GM18519 (cell line): ENCODE results near the gene HSPB8.
"Not testable (repeated sequence)": the region's sequence is repeated elsewhere in the genome, so short reads cannot be mapped to it uniquely, and the experiment has no call there.

Experiments used
- ATAC-seq: cut with Tn5 transposase; IDR thresholded peaks from one replicate; pipeline ENCODE4 v1.9.1; 2021; ENCODE audit warnings: mild to moderate bottlenecking, moderate library complexity; ENCODE audit not compliant: unreplicated experiment, low FRiP score

Gene HSPB8

DNA sequence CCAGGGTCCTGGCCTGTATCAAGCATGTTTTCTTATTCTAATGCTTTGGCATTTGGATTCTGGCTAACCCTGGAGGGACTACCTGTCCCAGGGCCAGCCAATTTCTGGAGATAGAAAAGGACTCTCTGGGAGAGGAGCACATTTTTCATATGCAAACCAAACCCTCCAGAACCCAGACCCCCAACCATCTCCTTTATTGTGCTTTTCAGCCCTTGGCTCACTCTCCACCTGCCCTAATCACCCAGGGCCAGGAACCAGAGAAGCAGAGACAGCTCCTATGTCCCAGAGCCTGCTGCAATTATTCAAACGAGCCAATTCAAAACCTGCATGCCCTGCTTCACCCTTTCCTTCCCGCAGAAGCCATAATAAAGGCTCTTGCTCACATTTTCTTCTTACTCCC, 23.8 kb downstream of the HSPB8 start:
- ATAC-seq = no peak

DNA sequence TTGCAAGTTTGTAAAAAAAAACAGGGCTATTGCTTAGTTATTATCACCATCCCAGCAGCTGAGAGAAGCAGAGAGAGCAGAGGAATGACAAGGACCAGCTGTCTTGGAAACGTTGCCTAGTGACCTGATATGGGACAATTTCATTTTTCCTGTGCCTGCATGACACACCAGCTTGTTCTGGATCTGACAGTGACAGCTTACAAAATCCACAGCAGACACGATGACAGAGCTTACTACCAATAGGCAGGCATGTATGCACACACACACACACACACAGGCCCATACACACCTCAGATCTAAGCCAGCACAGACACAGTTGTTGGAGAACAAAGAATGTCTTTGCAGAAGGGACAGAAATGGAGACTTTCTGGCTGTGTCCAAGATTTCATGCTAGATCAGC, 25.4 kb downstream of the HSPB8 start:
- ATAC-seq = no peak

DNA sequence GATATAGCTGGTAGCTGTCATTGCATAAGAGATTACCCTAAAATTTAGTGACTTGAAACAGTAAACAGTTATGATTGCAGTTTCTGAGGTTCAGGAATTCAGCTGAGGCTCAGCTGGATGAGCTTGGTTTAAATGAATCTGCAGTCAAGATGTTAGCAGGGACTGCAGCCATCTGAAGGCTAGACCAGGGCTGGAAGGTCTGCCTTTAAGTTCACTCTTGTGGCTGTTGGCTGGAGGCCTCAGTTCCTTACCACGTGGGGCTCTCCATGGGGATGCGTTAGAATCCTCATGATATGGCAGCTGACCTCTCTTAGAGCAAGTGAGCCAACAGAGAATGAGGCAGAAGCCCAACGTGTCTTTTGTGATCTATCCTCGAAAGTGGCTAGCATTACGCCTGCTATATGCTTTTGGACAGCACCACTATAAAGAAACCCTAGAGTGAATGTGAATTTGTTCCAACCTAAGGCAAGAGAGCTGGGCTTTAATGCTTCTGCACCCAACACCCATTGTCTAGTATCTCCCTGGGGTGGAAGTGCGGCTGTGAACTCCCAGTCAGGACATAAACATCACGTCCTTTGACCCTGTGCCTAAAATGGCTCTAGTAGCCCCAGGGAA, 26.0 kb downstream of the HSPB8 start:
- ATAC-seq = no peak

DNA sequence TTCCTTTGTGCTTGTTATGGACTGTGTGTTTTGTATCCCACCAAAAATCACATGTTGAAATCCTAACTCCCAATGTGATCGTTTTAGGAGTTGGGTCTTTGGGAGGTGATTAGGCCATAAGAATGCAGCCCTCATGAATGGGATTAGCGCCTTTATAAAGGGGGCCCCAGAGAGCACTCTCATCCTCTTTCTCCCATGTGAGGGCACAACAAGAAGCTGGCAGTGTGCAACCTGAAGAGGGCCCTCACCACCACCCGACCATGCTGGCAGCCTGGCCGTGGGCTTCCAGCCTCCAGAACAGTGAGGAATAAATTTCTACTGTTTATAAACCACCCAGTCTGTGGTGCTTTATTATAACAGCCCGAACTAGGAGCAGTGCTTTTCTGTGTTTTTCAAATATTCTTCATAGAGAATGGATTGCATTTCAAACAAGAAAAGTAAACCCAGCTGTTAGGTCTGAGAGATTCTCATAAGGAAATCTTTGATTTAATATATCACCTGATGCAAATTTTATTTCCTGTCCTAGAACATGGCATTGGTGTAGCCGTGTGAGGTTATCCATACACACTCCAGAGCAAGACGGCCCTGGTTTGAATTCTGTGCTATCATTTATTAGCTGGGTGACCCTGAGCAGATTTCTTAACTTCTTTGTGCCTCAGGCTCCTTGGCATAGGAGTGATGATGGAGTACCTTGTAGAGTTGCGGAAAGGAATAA, 27.8 kb downstream of the HSPB8 start:
- no peak for ATAC-seq

DNA sequence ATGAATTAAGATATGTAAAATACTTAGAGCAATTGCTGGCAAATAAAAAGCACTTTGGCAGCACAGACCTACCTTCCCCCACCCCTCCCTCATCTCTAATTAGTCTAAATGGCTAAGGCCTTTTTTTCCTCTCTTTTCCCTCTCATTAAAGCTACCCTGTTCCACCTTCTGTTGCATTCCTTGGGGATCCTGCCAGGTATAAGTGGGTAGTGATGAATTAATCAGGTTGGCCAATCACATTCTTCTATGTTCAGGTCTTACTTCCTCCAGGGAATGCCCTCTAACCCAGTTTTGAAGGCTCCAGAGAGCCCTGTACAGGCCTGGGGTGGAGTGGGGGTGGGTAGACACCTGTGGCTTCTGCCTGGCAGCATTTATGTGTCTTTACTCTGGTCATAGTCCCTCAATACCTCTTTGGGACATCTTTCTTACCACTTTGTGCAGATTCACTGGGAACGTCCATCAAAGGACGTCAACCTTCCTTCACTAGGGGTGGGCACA, 28.4 kb downstream of the HSPB8 start:
- no peak for ATAC-seq

DNA sequence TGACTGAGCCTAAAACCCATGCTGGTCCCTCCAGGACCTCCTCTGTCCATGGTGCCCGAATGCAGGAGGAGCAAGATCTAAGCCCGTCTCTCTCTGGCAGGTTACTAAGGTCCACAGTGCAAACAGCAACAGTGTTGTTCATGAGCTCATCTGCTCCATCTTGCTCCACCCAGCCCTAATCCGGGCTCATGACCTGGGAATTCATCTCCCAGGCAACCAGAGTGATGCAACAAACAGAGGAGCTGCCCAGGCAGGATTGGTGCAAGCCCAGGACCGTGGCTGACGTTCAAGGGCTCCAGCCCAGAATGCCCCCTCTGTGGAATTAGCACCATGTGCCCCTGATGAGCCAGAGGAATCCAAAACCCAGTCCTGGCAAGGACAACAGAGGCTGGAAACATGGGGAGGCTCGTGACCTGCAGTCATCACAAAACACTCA, 29.9 kb downstream of the HSPB8 start:
- ATAC-seq = no peak

DNA sequence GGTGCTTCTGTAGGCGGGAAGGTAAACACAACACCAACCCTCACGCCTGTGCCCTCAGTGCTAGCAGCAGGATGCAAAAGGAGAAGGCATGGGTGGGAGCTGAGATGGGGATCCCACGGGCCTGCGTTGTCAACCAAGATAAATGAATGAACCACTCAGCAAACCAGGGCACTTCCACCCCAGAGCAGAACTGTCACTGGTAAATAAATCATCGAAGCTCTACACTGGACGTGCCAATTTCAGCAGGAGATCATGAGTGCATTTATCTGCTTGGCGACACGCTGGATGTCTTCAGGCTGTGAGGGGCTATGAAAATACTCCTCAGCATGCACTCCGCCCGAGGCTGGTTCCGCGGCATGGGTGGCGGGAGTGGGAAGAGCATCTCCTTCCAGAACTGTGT, 33.2 kb downstream of the HSPB8 start:
- no peak for ATAC-seq

DNA sequence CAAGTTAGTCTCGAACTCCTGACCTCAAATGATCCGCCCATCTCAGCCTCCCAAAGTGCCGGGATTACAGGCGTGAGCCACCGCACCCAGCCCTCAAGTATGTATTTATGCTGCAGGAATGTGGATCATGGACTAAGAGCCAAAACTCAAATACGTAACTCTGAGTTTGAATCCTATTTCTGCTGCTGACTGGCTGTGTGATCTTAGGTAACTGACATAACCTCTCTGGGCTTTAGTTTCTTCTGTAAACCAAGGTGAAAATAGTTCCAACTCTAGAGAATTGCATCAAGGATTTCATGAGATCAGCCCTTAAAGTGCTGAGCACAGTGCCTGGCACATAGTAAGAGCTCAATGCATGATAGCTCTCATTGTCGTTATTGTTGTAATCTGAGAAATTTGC, 37.4 kb downstream of the HSPB8 start:
- no peak for ATAC-seq

DNA sequence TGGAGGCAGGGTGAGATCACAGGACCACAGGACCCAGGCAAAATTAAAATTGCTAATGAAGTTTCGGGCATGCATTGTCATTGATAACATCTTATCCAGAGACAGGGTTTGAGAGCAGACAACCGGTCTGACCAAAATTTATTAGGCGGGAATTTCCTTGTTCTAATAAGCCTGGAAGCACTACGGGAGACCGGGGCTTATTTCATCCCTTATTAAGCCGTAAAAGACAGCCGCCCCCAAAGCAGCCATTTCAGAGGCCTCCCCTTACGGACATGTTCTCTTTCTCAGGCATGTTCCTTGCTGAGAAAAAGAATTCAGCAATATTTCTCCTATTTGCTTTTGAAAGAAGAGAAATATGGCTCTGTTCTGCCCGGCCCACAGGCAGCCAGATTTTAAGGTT, 40.1 kb downstream of the HSPB8 start:
- ATAC-seq = not testable (repeated sequence)

DNA sequence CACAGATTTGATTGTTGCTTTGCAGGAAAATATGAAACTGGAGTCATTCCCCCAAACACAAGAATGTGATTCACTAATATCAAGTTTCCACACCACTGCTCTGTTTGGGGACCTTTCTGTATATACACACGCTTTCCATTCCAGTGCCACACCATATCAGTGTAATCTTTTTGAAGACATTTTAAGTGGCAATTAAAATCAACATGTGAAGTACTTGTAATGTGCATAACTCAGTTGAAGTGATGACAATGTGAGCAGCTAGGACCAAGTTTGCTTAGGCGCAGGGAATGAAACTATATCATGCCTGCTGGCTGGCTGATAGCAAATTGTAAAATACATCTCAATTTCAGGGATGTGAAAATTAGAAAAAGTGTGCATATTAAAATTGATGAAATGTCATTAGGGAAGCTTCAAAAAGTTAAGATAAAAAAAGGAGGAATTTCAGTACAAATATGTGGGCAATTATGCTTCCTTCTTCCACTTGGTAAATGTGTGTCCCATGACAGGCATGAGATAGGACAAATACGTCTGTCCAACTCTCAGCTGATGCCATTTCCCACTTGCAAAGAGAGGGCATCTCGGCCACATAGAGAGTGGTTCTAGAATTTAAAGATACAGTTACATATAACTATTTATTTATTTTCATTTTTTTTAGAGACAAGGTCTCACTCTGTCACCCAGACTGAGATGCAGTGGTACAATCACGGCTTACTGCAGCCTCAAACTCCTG, 43.7 kb downstream of the HSPB8 start:
- no peak for ATAC-seq

DNA sequence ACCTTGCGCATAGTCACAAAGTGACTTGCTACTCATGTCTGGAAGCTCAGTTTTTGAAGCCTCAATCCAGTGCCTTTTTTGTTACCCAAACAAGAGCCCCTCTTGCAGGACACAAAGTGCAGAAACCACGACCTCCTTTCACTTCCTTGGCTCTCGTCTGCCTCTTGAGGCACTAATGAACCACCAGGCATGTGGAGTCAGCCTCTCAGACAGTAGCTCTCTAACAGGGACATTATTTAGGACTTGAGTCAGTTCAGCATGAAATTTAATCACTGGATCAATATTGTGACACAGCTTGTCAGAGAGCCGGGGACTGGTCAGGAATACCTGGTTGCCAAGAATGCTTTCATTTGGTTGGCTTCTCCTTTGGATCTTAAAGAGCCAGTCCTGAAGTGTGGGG, 46.7 kb downstream of the HSPB8 start:
- ATAC-seq = no peak

DNA sequence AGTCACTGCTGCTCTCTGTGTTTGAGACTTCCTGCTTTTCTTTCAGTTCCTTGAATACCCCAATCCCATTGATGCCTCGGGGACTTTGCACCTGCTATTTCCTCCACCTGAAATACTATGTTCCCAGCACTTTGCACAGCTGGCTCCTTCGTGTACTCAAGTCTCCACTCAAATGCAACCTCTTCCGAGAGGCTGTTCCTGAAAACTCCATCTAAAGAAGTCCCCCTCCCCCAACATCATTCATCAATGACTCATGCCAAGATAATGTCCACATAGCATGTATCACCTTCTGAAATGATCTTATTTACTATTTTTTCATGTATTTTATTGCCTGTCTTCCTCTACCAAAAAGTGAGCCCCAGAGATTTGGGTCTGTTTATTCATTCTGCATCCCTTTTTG, 48.6 kb downstream of the HSPB8 start:
- ATAC-seq = no peak

DNA sequence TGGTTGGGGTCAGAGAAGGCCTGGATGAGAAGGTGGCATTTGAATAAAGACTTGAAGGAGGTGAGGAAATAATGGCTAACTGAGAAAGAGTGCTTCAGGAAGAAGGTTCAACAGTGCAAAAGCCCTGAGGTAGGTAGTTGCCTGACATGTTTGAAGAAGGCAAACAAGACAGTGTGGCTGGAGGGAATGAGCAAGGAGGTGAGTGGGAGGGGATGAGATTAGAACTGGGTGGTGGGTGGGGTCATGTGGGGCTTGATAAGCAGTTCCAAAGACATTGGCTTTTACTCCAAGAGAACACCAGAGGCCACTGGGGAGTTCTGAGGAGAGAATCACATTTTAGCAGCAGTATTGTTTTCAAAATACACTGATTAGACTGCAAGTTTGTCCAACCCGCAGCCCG, 50.5 kb downstream of the HSPB8 start:
- ATAC-seq = no peak

DNA sequence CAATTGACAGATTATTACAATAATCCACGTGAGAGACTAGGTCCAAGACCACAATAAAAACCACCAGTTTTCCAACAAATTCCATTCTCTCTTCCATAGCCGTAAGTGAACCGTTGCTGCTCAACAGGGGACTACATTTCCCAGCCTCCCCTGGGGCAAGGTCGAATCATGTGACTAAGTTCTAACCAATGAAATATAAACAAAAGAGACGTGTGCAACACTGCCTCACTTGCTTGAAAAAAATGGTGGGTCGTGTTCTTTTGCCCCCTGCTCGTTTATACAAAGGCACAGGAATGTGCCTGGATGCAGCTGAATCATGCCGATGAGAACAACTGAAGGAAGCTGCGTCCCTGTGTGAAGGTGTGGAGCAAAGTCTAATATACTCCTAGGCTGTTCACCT, 51.1 kb downstream of the HSPB8 start:
- no peak for ATAC-seq

DNA sequence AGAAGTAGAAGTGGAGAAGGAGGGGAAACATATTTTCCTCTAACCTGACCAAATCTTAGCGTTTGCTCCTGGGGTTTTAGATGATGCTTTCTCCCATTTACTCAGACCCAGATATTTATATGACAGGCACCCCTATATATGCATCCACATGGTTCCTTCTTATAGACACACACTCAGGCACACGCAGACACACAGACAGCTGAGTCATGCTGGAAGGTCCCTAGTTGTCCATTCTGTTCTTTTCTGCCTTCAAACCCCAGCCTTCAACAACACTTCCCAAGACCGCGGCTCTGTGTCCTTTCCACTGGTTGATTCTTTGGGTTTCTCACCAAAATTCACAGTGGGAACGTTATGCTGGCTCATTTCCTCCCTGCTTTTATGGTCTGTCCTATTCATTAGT, 52.1 kb downstream of the HSPB8 start:
- ATAC-seq = no peak

DNA sequence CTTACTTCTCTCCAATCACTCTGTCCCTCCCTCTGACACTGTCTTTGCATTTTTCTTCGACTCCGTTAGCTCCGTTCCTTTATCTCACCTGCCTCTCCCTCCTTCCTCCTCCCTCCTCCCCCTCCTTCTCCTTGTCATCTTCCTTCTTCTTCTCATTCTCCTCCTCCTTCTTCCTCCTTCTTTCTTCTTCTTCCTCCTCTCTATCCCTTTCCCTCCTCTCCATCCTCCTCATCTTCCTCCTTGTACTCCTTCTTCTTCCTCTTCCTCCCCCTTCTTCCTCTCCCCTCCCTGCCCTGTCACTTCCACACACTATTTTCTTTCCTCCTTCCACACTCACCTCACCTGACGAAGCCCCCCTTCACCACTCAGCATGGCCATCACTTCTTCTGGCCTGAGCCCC, 53.0 kb downstream of the HSPB8 start:
- ATAC-seq = no peak

DNA sequence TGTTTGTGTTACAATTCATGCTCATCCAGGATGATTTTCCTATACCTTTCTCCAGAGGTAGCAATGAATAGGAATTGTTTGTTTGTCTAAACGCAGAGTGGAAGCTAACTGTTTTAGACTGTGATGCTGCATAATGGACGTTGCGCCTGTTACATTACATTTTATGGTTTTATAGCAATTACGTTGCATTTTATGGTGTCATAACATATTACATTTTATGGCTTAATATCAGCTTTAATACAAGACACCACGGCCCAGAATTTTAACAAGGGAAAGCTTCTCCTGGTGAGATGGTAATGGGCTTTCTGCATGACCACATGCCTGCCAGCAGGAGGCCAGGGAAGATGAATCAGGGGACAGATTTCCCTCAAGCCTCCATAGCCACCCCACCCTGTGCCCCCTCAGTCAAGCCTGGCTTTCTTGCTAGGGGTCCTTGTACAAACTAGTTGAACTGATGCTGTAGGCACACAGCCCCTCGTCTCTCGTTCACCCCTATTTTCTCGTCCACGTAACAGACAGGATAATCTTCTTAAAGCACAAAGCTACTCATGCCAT, 56.5 kb downstream of the HSPB8 start:
- ATAC-seq = no peak

DNA sequence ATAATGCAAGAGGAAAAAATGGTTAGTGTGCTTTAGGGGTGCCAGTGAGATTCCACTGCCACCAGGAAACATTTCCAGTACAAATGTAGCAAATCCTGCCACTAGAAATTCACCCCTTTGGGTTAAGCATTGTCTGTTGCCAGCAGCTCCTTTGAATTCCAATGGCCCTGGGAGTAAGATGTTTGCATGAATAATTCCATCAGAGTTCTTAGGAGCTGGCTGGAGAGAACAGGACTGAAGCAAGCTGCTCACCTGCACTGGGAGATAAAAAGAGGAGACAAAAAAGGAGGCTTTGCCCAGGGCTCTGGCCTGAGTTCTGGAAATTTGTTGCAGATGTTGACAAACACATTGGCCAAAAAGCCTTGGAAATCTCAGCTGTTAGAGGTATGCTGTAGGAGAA, 57.6 kb downstream of the HSPB8 start:
- ATAC-seq = no peak

DNA sequence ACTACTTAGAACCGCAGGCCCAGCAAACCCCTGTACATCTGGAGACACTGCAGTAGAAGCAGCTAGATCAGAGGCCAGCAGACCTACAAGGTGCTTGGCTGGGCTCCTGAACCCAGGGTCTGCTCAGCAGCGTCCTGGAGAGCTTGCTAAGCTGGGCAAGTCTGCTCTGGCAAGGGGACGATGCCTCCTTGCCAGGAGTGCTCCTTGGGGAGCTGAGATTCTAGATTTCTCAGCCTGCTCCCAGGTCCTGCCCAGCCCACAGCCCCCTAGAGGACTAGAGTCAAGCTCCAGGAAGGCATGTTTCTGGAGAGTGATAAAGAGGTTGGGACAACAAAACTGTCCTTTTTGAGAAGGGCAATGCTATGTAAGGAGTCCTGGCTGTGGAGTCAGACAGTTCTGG, 60.3 kb downstream of the HSPB8 start:
- ATAC-seq = no peak

DNA sequence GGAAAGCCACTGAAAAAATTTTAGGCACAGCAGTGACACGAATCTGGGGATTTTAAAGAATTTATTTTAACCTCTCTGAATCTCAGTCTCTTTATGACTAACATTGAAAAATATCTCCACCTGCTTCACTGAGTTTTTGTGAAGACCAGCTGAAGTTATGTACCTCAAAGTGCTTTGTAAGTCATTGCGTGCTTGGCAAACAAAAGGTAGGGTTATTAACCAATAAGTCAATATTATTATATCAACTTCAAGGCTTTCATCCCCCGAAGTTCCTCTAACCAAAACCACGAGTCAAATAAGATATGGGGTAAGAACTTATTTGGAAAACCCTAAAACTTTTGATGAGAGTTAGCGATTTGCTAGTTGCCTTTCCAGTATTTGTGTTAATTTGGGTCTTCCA, 62.3 kb downstream of the HSPB8 start:
- ATAC-seq = no peak

DNA sequence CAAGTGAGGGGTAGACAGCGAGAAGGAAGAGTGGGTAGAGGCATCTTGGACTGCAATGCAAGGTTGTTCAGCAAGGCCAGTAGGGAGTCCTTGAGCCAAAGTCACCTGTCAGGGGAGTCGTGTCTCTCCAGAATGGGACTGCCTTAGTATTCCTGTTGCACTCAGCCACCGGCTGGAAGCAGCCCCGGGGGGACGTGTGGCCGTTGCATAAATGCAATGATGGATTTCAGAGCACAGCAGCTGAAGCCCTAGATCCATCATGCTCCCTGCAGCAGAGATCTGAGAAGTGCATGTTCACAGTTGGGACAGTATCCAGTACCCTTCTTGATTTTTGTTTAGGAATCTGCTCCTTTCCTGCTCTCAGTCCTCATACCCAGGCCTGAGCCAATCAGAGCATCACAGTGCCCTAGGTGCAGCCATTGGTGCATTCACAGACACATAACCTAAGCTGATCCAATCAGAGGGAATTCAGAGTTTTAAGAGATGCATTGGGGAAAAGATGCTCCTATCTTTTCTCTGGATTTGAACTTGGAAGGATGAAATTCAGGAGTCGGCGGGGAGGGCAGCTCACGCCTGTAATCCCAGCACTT, 62.9 kb downstream of the HSPB8 start:
- ATAC-seq = no peak
